Natural killer cell (primary cell): ENCODE data around the gene TNPO2. TPM values are rescaled to one million over a fixed set of nuclear protein-coding genes. Genes with fewer than 3 reads are reported as not detected.
"Not testable (repeated sequence)": the region's sequence is repeated elsewhere in the genome, so short reads cannot be mapped to it uniquely, and the experiment has no call there.

ENCODE experiments used
- ATAC-seq, 3 donors: fragments of 150-1000 bp in 2 of 3; fragments of 200-7000 bp in 1 of 3; cut with Tn5 transposase; 1 replicate in 1 of 3; 2 replicates in 2 of 3; pipeline ENCODE4 v1.10.0; 2021; ENCODE audit warnings: mild to moderate bottlenecking in 2 of 3, moderate library complexity in 2 of 3
- DNase-seq, 2 donors: peaks; one replicate each; pipeline versions ENCODE4 v3.0.0 to v3.0.0-alpha.2; 2013 to 2021; ENCODE audit warnings: mixed read lengths in 1 of 2
- H3K27ac ChIP-seq: one replicate; pipeline ENCODE4 v1.5.1; 2013; ENCODE audit warnings: mild to moderate bottlenecking, low read length
- H3K27me3 ChIP-seq: one replicate; pipeline ENCODE4 v1.6.1; 2013; ENCODE audit warnings: low read length; ENCODE audit not compliant: control insufficient read depth, insufficient read depth
- H3K36me3 ChIP-seq: one replicate; pipeline ENCODE4 v1.6.1; 2013; ENCODE audit warnings: low read length; ENCODE audit not compliant: control insufficient read depth, insufficient read depth
- H3K4me1 ChIP-seq: one replicate; pipeline ENCODE4 v1.6.1; 2013; ENCODE audit warnings: low read length; ENCODE audit not compliant: control insufficient read depth, insufficient read depth
- H3K4me3 ChIP-seq: one replicate; pipeline ENCODE4 v1.5.1; 2013; ENCODE audit warnings: low read length
- H3K9me3 ChIP-seq: one replicate; pipeline ENCODE4 v1.6.1; 2013; ENCODE audit warnings: low read length; ENCODE audit not compliant: control insufficient read depth, insufficient read depth
- H3K27ac Mint-ChIP-seq, 2 donors: one replicate each; pipeline ENCODE4 v1.8.0; 2022; ENCODE audit warnings: mild to moderate bottlenecking in 2 of 2, mixed read lengths in 2 of 2, moderate library complexity in 1 of 2
- H3K27me3 Mint-ChIP-seq, 2 donors: one replicate each; pipeline ENCODE4 v1.8.0; 2022; ENCODE audit warnings: low read depth in 2 of 2, mixed read lengths in 2 of 2
- H3K36me3 Mint-ChIP-seq: one replicate; pipeline ENCODE4 v1.8.0; 2022; ENCODE audit warnings: mixed read lengths
- H3K4me1 Mint-ChIP-seq, 2 donors: one replicate each; pipeline ENCODE4 v1.8.0; 2022; ENCODE audit warnings: mixed read lengths in 2 of 2
- H3K4me3 Mint-ChIP-seq: one replicate; pipeline ENCODE4 v1.8.0; 2022; ENCODE audit warnings: mild to moderate bottlenecking, moderate library complexity, mixed read lengths
- H3K9me3 Mint-ChIP-seq, 2 donors: one replicate each; pipeline ENCODE4 v1.8.0; 2022; ENCODE audit warnings: mixed read lengths in 2 of 2
- CTCF ChIP-seq: fragments of 200-600 bp; IDR thresholded peaks from one replicate; pipeline ENCODE4 v1.8.0; 2022; ENCODE audit warnings: antibody characterized with exemption
- WGBS: methylation state at CpG from one replicate; pipeline ENCODE4 v1.1.7; 2013; ENCODE audit warnings: missing lambda C conversion rate; ENCODE audit not compliant: insufficient coverage; 5-methylcytosine and 5-hydroxymethylcytosine counted together
- intact Hi-C: fragments of 100-400 bp; cut with micrococcal nuclease; formaldehyde crosslinking; loops from one replicate; pipeline ENCODE4 v1.14.2; 2022
- total RNA-seq, 4 donors: library from RNA; stranded (reverse); fragments of 120-200 nt in 1 of 4; gene quantifications; one replicate each; pipeline versions ENCODE4 v1.2.3 to v1.2.4, GENCODE V29; 2013 to 2022

The TNPO2 gene
- total RNA-seq, 3 donors from 2014 or later (not counting 1 experiment from before 2014, with no cell fraction given) = 56.8 to 66.6 (median 58.2) TPM

- Histone ChIP-seq H3K4me1 (no peaks in the 10 kb centered on the region), H3K27ac (no peak overlapping the region), H3K9me3 (no peaks in the 10 kb centered on the region), H3K27me3 (no peaks in the 10 kb centered on the region), H3K4me3 (no peak overlapping the region), H3K36me3 (peaks cover 41% of the 10 kb centered on the region)
- intact Hi-C loops = no loop called here
- Mint-ChIP-seq H3K9me3 (no peaks in the 10 kb centered on the region), H3K36me3 (no peaks in the 10 kb centered on the region), H3K4me3 (no peak overlapping the region), H3K27ac (no peak overlapping the region), H3K4me1 (no peaks in the 10 kb centered on the region), H3K27me3 (no peaks in the 10 kb centered on the region)
- ATAC-seq (peak in 2 of 3 donors; percentile 43 to 53), DNase-seq (peak in 1 of 2 donors; percentile 40)
- 93% methylated on average over 9 of the region's 9 CpGs for WGBS
- TF ChIP-seq CTCF = no peak
Measured at GRCh38 chr19:12703046-12703445, 20.7 kb downstream of the TNPO2 start.

DNA sequence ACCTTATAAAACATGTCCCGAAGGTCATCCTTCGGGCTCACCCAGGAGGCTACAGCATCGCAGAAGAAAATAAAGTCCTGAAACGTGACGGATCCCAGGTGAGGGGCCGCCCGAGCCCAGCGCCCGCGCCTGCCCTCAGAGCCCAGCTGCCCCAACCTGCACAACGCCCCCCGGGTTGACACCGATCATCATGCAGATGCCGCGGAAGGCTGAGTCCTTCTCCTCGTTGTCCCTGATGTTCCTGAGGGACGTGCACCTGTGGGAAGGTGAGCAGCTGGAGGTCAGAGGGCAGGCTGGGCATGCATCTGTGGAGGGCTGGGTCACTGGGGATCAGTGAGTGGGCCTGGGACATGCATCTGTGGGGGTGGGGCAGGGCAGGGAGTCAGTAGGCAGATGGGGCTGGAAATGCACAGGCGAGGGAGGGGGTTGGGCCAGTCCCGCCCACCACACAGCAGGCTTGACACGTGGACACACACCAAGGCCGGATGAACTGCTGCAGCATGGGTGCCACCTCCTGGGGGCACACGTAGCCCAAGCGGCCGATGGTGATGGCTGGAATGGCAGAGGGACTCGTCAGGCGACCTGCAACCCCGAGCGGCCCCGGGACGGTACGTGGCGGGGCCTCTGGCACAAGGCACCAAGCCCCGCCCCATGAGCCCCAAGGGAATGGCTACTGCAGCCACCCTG is 22.0 kb downstream of the TNPO2 start:
- no peak for TF ChIP-seq CTCF
- no peaks in the 10 kb centered on the region for H3K27me3 ChIP-seq
- H3K36me3 ChIP-seq = peaks cover 41% of the 10 kb centered on the region
- no peak overlapping the region for H3K4me3 ChIP-seq
- intact Hi-C loops = no loop called here
- Mint-ChIP-seq H3K27ac (no peak overlapping the region), H3K9me3 (no peaks in the 10 kb centered on the region), H3K27me3 (no peaks in the 10 kb centered on the region), H3K4me1 (peaks cover 0 to under 1% of the 10 kb centered on the region in 2 donors), H3K4me3 (no peak overlapping the region), H3K36me3 (no peaks in the 10 kb centered on the region)
- no peak for ATAC-seq
- no peak overlapping the region for H3K27ac ChIP-seq
- H3K9me3 ChIP-seq = no peaks in the 10 kb centered on the region
- peaks cover 5% of the 10 kb centered on the region for H3K4me1 ChIP-seq
- no peak for DNase-seq
- WGBS = 96% methylated on average over 33 of the region's 33 CpGs

GRCh38 chr19:12698138-12698537 is 25.6 kb downstream of the TNPO2 start:
- Histone ChIP-seq H3K36me3 (peaks cover 13% of the 10 kb centered on the region), H3K4me3 (no peak overlapping the region), H3K27me3 (no peaks in the 10 kb centered on the region), H3K9me3 (no peaks in the 10 kb centered on the region), H3K27ac (no peak overlapping the region), H3K4me1 (peaks cover 19% of the 10 kb centered on the region)
- H3K36me3 Mint-ChIP-seq = no peaks in the 10 kb centered on the region
- DNase-seq (no peak), ATAC-seq (no peak)
- peak overlapping the region; percentile 43 for H3K4me3 Mint-ChIP-seq
- H3K27ac Mint-ChIP-seq = peak overlapping the region; percentile 14 to 80
- intact Hi-C loops = no loop called here
- 83% methylated on average over 6 of the region's 6 CpGs for WGBS
- H3K27me3 Mint-ChIP-seq = no peaks in the 10 kb centered on the region
- H3K9me3 Mint-ChIP-seq = no peaks in the 10 kb centered on the region
- peaks cover 0 to 4% of the 10 kb centered on the region in 2 donors for H3K4me1 Mint-ChIP-seq
- TF ChIP-seq CTCF = no peak

- H3K27ac ChIP-seq, intact Hi-C loops, H3K36me3 Mint-ChIP-seq, H3K9me3 Mint-ChIP-seq, H3K27me3 ChIP-seq, H3K4me3 ChIP-seq, H3K4me1 Mint-ChIP-seq, H3K27me3 Mint-ChIP-seq, DNase-seq, H3K9me3 ChIP-seq, H3K36me3 ChIP-seq, ATAC-seq: not testable (repeated sequence)
- WGBS = 98% methylated on average over 22 of the region's 22 CpGs
- peaks cover 19% of the 10 kb centered on the region for H3K4me1 ChIP-seq
- Mint-ChIP-seq H3K4me3 (peak overlapping the region; percentile 31), H3K27ac (peak overlapping the region in 1 of 2 donors; percentile 92)
Measured at GRCh38 chr19:12697425-12697824, 26.3 kb downstream of the TNPO2 start.
